HG02885 (cell line): ENCODE results near the gene SORBS2.
"Not testable (repeated sequence)": the region's sequence is repeated elsewhere in the genome, so short reads cannot be mapped to it uniquely, and the experiment has no call there.

Experiments used
- ATAC-seq: cut with Tn5 transposase; IDR thresholded peaks from one replicate; pipeline ENCODE4 v1.9.1; 2021; ENCODE audit warnings: mild to moderate bottlenecking; ENCODE audit not compliant: unreplicated experiment, poor library complexity

The SORBS2 gene

DNA sequence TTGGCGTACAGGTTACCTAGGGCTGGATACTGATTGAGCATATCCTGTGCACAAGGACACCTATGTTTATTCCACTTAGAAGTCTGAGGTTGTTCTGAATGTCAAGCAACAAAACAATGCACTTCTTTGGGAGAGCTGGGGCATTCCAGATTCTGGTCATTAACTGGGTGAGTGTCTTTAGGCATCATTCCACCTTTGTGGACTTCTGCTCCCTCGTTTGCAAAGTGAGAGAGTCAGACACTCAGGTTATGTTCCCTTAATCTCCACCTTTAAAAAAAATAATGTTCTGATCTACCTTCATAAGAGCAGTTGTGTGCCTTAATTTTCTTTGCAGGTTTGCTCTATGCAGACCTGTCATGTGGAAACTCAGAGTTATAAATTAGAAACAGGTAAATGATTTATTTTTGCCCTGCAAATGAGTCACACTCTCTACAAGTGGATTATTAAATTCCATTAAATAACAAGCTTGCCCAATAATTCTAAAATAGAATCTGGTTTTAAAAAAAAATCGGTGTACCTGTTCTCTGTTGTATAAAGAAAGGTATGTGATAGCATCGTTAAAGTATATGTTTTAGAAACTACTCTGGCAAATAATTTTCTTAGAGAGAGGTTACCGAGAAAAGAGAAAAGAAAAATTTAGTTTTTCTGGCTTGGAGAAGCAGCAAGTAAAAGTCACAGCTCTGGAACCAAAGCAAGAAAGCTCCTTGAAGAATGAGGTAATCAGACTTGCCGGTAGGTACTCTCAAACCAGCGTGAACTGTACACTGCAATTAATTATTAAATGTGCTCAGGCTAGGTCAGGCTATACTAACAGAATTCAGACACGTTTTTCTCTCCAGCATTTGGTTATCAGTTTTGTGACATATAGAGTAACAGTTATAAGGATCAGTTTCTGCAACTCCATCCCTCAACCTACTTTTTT, 93.2 kb downstream of the SORBS2 start:
- ATAC-seq: no peak

DNA sequence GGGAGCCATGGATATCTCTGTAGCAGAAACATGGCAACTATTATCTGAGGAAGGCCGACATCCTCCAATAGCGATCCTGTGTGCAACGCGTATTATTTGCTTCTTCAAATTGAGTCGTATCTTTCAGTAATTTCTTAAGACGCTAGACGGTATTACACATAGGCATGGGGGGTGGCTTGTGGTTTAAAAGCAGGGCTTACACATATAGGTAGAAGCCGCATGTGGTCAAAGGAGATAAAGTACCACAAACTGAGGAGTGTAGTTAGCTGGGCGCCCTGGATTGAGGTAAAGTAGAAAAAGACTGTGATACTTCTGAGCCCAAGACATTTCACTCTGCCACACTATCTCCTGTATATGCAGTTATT, 94.6 kb downstream of the SORBS2 start:
- no peak for ATAC-seq

- ATAC-seq: no peak
Measured at GRCh38 chr4:185716577-185717376, 95.2 kb downstream of the SORBS2 start.

- ATAC-seq: no peak
Measured at GRCh38 chr4:185716141-185716551, 95.8 kb downstream of the SORBS2 start.

- not testable (repeated sequence) for ATAC-seq
Measured at GRCh38 chr4:185714524-185714923, 97.5 kb downstream of the SORBS2 start.

GRCh38 chr4:185713731-185714130, 98.3 kb downstream of the SORBS2 start:
- ATAC-seq: no peak

- no peak for ATAC-seq
Measured at GRCh38 chr4:185713272-185713671, 98.7 kb downstream of the SORBS2 start.

GRCh38 chr4:185712350-185713024, 99.5 kb downstream of the SORBS2 start:
- no peak for ATAC-seq

DNA sequence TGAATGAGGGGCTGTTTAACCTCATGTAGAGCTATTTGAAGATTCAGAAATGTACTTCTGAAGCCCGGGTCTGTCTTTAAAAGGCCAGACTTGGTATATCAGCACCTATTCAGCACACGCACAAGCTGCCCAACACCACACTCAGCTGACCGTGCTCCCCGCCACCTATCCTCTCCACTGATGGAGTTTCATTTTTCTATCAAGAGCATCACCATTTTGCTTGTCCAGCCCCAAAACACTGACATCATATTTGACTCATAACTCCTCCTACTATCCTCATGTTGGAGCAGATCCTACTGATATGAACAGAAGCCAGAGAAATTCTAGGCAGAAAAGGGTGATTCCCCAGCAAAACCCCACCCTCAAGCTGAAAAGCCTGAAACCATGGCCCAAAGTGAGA, 100.3 kb downstream of the SORBS2 start:
- no peak for ATAC-seq

DNA sequence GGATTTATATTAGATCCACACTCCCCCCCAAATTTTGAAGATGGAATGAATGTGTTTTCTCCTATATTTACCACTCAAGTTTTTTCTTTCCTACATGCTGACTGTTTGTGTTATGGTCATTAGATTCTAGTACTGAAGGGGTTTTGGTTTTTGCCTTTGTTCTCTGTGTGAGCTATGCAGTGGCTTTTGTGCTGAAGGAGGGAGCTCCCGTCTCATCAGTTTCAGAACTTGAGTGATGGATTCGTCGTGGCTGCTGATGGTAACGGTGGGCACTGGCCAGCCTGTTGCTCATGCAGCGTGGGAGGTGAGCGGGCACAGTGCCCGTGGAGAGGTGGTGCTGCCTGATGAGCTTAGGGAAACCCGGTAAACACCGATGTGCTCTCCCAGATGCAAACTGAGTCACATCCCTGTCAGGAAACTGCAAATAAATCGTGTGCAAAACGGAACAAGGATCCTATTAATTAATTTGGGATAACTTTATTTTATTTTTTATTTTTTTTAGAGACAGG, 101.5 kb downstream of the SORBS2 start:
- ATAC-seq: no peak

- no peak for ATAC-seq
Measured at GRCh38 chr4:185709802-185710486, 102.0 kb downstream of the SORBS2 start.

GRCh38 chr4:185708348-185708747, 103.6 kb downstream of the SORBS2 start:
- no peak for ATAC-seq

DNA sequence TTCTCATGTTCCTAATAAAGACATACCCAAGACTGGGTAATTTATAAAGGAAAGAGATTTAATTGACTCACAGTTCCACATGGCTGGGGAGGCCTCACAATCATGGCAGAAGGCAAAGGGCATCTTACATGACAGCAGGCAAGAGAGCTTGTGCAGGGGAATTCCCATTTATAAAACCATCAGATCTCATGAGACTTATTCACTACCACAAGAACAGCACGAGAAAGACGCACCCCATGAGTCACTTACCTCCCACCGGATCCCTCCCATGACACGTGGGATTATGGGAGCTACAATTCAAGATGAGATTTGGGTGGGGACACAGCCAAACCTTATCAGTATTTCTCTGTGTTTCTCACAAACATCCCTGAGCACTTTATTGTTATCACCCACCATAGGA, 104.4 kb downstream of the SORBS2 start:
- not testable (repeated sequence) for ATAC-seq

DNA sequence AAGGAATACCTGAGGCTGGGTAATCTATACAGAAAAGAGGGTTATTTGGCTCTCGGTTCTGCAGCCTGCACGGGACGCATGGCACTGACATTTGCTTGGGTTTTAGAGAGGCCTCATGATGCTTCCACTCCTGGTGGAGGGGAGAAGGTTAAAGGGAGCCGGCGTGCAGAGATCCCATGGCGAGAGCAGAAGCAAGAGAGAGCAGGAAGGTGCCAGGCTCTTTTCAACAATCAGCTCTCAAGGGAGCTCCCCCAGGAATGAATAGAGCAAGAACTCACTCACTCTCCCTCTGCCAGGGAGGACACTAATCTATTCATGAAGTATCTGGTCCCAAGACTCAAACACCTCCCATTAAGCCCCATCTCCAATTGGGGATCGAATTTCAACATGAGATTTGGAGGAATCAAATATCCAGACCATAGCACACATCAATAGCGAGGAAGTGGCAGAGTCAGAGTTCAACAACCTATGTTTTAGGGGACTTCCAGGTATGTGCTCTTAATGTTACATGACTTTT, 109.8 kb downstream of the SORBS2 start:
- no peak for ATAC-seq

DNA sequence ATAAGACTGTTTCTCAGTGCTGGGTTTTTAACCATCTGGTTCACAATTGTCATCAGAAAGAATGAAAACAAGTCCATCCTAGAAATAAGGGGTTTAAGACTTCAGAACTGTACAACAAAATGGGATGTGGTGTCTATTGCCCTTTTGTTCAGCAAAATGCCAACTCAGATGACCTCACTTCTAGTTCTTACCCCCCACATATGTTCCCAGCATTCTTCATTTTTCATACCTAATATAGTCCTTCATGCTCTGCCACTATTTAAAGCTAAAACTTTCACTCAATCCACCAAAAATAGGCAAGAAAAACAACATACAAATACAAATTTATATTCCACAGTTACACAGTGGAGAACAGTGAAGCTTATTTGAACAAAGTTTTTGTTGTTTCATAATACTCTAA, 111.4 kb downstream of the SORBS2 start:
- ATAC-seq: no peak

GRCh38 chr4:185700048-185700447, 111.9 kb downstream of the SORBS2 start:
- ATAC-seq: no peak

DNA sequence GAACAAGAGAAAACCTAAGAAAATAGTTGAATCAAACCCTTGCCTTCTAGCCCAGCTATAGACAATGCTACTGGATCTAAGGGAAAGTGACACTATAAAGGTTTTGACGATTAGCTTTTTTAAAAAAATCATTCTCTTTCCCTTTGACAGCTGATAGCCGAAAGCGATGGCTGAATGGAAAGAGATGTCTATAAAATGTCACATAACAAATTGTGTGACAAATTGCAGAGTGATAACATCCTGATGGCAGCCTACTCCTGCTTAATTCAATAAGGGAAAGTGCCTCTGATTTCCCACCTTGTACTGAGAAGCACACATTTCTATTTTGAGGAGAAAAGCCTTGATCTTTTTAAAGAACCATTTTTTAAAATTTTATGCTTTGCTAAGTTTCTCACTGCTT, 114.5 kb downstream of the SORBS2 start:
- ATAC-seq: no peak

GRCh38 chr4:185695743-185696142, 116.3 kb downstream of the SORBS2 start:
- ATAC-seq: no peak

DNA sequence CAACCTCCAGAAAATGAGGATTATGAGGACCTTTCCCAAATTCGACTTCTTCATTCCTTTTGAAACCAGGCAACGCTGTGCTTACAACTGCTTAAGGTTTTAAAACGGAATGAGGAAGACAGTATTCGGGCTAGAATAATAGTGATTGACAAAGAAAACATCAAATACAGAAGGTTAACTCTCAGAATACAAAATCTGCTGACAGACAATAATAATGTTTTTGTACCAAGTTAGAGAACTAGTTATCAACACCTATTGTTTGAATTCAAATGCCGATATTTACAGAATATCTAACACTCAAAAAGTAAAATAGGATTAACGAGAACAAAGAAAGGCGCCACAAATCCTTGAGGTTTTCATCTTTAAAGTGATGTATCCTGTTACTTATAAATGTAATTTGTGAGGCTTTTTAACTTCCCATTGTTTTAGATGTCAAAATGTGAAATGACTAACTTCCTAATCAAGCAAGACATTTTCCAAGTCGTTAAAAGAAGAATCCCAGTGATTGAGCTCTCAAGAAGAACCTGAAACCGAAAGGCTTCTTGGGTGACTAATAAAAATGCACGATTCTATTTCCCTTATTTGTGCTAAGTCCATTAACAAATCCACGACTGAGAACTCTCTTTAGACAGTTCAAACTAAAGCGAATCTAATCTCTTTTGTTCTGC, 118.3 kb downstream of the SORBS2 start:
- ATAC-seq: no peak
